ENCODE data around the gene KCND3. TPM values are rescaled to one million over a fixed set of nuclear protein-coding genes. Genes with fewer than 3 reads are reported as not detected.

Gene KCND3
- total RNA-seq, 1 donor from 2014 or later, result 0.81 TPM

GRCh38 chr1:111777301-111777700, 212.2 kb downstream of the KCND3 start:
- no peak overlapping the region for H3K4me3 Mint-ChIP-seq (ENCODE audit: low read depth)
- H3K27me3 Mint-ChIP-seq, result peaks cover 3% of the 10 kb centered on the region
- no peak for TF ChIP-seq CTCF (IDR thresholded peaks at IDR 0.05; ENCODE audit: unreplicated experiment)
- H3K27ac Mint-ChIP-seq, result no peak overlapping the region
- H3K4me1 Mint-ChIP-seq (ENCODE audit: low read depth), result peaks cover 2% of the 10 kb centered on the region
- DNase-seq (ENCODE audit: low spot score, unreplicated experiment), result no peak
- no peaks in the 10 kb centered on the region for H3K9me3 Mint-ChIP-seq (ENCODE audit: low read depth)
- no peaks in the 10 kb centered on the region for H3K36me3 Mint-ChIP-seq (ENCODE audit: insufficient read depth)

- DNase-seq (ENCODE audit: low spot score, unreplicated experiment), result no peak
- peaks cover 2% of the 10 kb centered on the region for H3K4me1 Mint-ChIP-seq (ENCODE audit: low read depth)
- TF ChIP-seq CTCF (IDR thresholded peaks at IDR 0.05; ENCODE audit: unreplicated experiment), result no peak
- no peaks in the 10 kb centered on the region for H3K9me3 Mint-ChIP-seq (ENCODE audit: low read depth)
- H3K36me3 Mint-ChIP-seq (ENCODE audit: insufficient read depth), result no peaks in the 10 kb centered on the region
- no peak overlapping the region for H3K4me3 Mint-ChIP-seq (ENCODE audit: low read depth)
- peaks cover 3% of the 10 kb centered on the region for H3K27me3 Mint-ChIP-seq
- H3K27ac Mint-ChIP-seq, result no peak overlapping the region
These were observed 212.6 kb downstream of the KCND3 start for GRCh38 chr1:111776861-111777260.

GRCh38 chr1:111776391-111776790, 213.1 kb downstream of the KCND3 start:
- no peak for DNase-seq (ENCODE audit: low spot score, unreplicated experiment)
- H3K4me1 Mint-ChIP-seq (ENCODE audit: low read depth), result peaks cover 2% of the 10 kb centered on the region
- no peak overlapping the region for H3K27ac Mint-ChIP-seq
- H3K27me3 Mint-ChIP-seq, result peaks cover 3% of the 10 kb centered on the region
- H3K4me3 Mint-ChIP-seq (ENCODE audit: low read depth), result no peak overlapping the region
- no peak for TF ChIP-seq CTCF (IDR thresholded peaks at IDR 0.05; ENCODE audit: unreplicated experiment)
- no peaks in the 10 kb centered on the region for H3K9me3 Mint-ChIP-seq (ENCODE audit: low read depth)
- no peaks in the 10 kb centered on the region for H3K36me3 Mint-ChIP-seq (ENCODE audit: insufficient read depth)

GRCh38 chr1:111775966-111776365, 213.5 kb downstream of the KCND3 start:
- H3K36me3 Mint-ChIP-seq (ENCODE audit: insufficient read depth), result no peaks in the 10 kb centered on the region
- peaks cover 3% of the 10 kb centered on the region for H3K27me3 Mint-ChIP-seq
- no peak for DNase-seq (ENCODE audit: low spot score, unreplicated experiment)
- no peak overlapping the region for H3K4me3 Mint-ChIP-seq (ENCODE audit: low read depth)
- no peaks in the 10 kb centered on the region for H3K9me3 Mint-ChIP-seq (ENCODE audit: low read depth)
- TF ChIP-seq CTCF (IDR thresholded peaks at IDR 0.05; ENCODE audit: unreplicated experiment), result no peak
- peaks cover 2% of the 10 kb centered on the region for H3K4me1 Mint-ChIP-seq (ENCODE audit: low read depth)
- H3K27ac Mint-ChIP-seq, result no peak overlapping the region

- no peaks in the 10 kb centered on the region for H3K27me3 Mint-ChIP-seq
- H3K27ac Mint-ChIP-seq, result no peak overlapping the region
- TF ChIP-seq CTCF (IDR thresholded peaks at IDR 0.05; ENCODE audit: unreplicated experiment), result no peak
- no peak for DNase-seq (ENCODE audit: low spot score, unreplicated experiment)
- peaks cover 2% of the 10 kb centered on the region for H3K4me1 Mint-ChIP-seq (ENCODE audit: low read depth)
- H3K36me3 Mint-ChIP-seq (ENCODE audit: insufficient read depth), result peaks cover 4% of the 10 kb centered on the region
- H3K4me3 Mint-ChIP-seq (ENCODE audit: low read depth), result no peak overlapping the region
- no peaks in the 10 kb centered on the region for H3K9me3 Mint-ChIP-seq (ENCODE audit: low read depth)
These were observed 218.6 kb downstream of the KCND3 start for GRCh38 chr1:111770916-111771315.

All from progenitor cell of endocrine pancreas (in vitro differentiated cells).